H1 (cell line): ENCODE measurements around the gene STXBP6. TPM values are rescaled to one million over a fixed set of nuclear protein-coding genes. Genes with fewer than 3 reads are reported as not detected.
A peak's percentile ranks its signal among the peaks of the same experiment; 100 is the strongest.

Experiments
- CTCF ChIA-PET: fragments of 300-600 bp; sonication (Branson Sonifier 250); formaldehyde crosslinking; loops from one replicate; lab custom pipeline; 2021; ENCODE audit not compliant: partially characterized antibody; lab: Charles Lee
- POLR2A ChIA-PET: fragments of 300-600 bp; sonication (Branson Sonifier 250); formaldehyde crosslinking; loops from one replicate; lab custom pipeline; 2021; ENCODE audit warnings: inconsistent platforms; ENCODE audit not compliant: partially characterized antibody; lab: Charles Lee
- DNase-seq, 2 experiments: peaks; one replicate each; pipeline versions ENCODE4 v3.0.0 to v3.0.0-alpha.2; 2010 to 2022; ENCODE audit warnings: low spot score in 2 of 2, low read depth in 1 of 2, mixed read lengths in 1 of 2
- FAIRE-seq: peaks from 2 replicates; lab custom pipeline; 2011; peaks lifted over from hg19 to GRCh38; lab: Jason Lieb, UNC
- H2AFZ ChIP-seq: 2 replicates; pipeline ENCODE4 v1.8.1; 2012; ENCODE audit warnings: low read length, inconsistent platforms
- H2AK5ac ChIP-seq: 2 replicates; pipeline ENCODE4 v1.6.1; 2013; ENCODE audit warnings: low read depth, low read length
- H2BK120ac ChIP-seq: replicated peaks from 2 replicates; pipeline ENCODE3; 2013; ENCODE audit warnings: low read depth, low read length, inconsistent platforms
- H2BK12ac ChIP-seq: 2 replicates; pipeline ENCODE4 v1.6.1; 2013; ENCODE audit warnings: low read depth, low read length
- H2BK15ac ChIP-seq: 2 replicates; pipeline ENCODE4 v1.6.1; 2013; ENCODE audit warnings: low read length
- H2BK20ac ChIP-seq: 2 replicates; pipeline ENCODE4 v1.6.1; 2013; ENCODE audit warnings: low read length
- H2BK5ac ChIP-seq: 2 replicates; pipeline ENCODE4 v1.6.1; 2013; ENCODE audit warnings: low read depth, low read length
- H3K14ac ChIP-seq: 2 replicates; pipeline ENCODE4 v1.6.1; 2013; ENCODE audit warnings: inconsistent platforms; ENCODE audit not compliant: insufficient read length
- H3K18ac ChIP-seq: 2 replicates; pipeline ENCODE4 v1.6.1; 2013; ENCODE audit warnings: low read length; ENCODE audit errors: extremely low read depth
- H3K23ac ChIP-seq: 2 replicates; pipeline ENCODE4 v1.6.1; 2013; ENCODE audit warnings: inconsistent platforms; ENCODE audit not compliant: insufficient read length
- H3K23me2 ChIP-seq: 2 replicates; pipeline ENCODE4 v1.6.1; 2013; ENCODE audit warnings: low read depth, low read length
- H3K27ac ChIP-seq: 2 replicates; pipeline ENCODE4 v1.6.1; 2011; ENCODE audit warnings: low read depth, low read length, inconsistent platforms
- H3K27me3 ChIP-seq, 4 experiments: replicated peaks in 1 of 4; 1 replicate in 1 of 4; 2 replicates in 3 of 4; pipeline versions ENCODE4 v1.6.1 to v1.8.1; 2011 to 2013; ENCODE audit warnings: low read length in 3 of 4, mild to moderate bottlenecking in 3 of 4, inconsistent platforms in 2 of 4, mixed read lengths in 2 of 4, moderate library complexity in 1 of 4; ENCODE audit not compliant: control insufficient read depth in 3 of 4, insufficient read depth in 3 of 4; ENCODE audit errors: extremely low read depth in 1 of 4
- H3K36me3 ChIP-seq, 4 experiments: 2 replicates each; pipeline versions ENCODE4 v1.6.1 to v1.8.1; 2011 to 2013; ENCODE audit warnings: mild to moderate bottlenecking in 4 of 4, low read length in 3 of 4, moderate library complexity in 2 of 4, control low read depth in 1 of 4, inconsistent platforms in 1 of 4; ENCODE audit not compliant: insufficient read depth in 4 of 4, control insufficient read depth in 2 of 4
- H3K4ac ChIP-seq: replicated peaks from 2 replicates; pipeline ENCODE3; 2013; ENCODE audit warnings: low read length, low read depth, mixed read lengths, inconsistent platforms; ENCODE audit not compliant: insufficient read length
- H3K4me1 ChIP-seq, 4 experiments: replicated peaks in 1 of 4; 1 replicate in 1 of 4; 2 replicates in 3 of 4; pipeline versions ENCODE4 v1.6.1 to v1.8.1; 2011 to 2013; ENCODE audit warnings: low read length in 3 of 4, inconsistent platforms in 2 of 4, mixed read lengths in 1 of 4; ENCODE audit not compliant: insufficient read depth in 4 of 4, control insufficient read depth in 3 of 4
- H3K4me2 ChIP-seq, 2 experiments: 2 replicates each; pipeline versions ENCODE4 v1.6.1 to v1.8.1; 2011 to 2013; ENCODE audit warnings: low read depth in 2 of 2, low read length in 2 of 2, control low read depth in 1 of 2, inconsistent platforms in 1 of 2, mild to moderate bottlenecking in 1 of 2; ENCODE audit not compliant: insufficient read depth in 1 of 2
- H3K4me3 ChIP-seq, 4 experiments: fragments of 200-600, 300-600 bp in 1 of 4; sonication (generic), shearing (Covaris generic), sonication (Bioruptor Twin) in 1 of 4; 2 replicates each; pipeline versions ENCODE4 v1.5.1 to v1.8.1; 2011 to 2016; ENCODE audit warnings: low read length in 4 of 4, low read depth in 3 of 4, control low read depth in 2 of 4, inconsistent platforms in 2 of 4, mild to moderate bottlenecking in 2 of 4, mixed read lengths in 1 of 4, moderate library complexity in 1 of 4; ENCODE audit not compliant: insufficient read depth in 2 of 4; ENCODE audit errors: extremely low read depth in 1 of 4
- H3K56ac ChIP-seq: replicated peaks from 2 replicates; pipeline ENCODE3; 2013; ENCODE audit warnings: low read depth, mild to moderate bottlenecking, mixed read lengths, low read length, inconsistent platforms; ENCODE audit not compliant: insufficient read length
- H3K79me1 ChIP-seq: 2 replicates; pipeline ENCODE4 v1.6.1; 2013; ENCODE audit warnings: low read depth, low read length, control low read depth
- H3K79me2 ChIP-seq, 2 experiments: 2 replicates each; pipeline versions ENCODE4 v1.6.1 to v1.8.1; 2012 to 2013; ENCODE audit warnings: low read length in 2 of 2, mild to moderate bottlenecking in 2 of 2, inconsistent platforms in 1 of 2; ENCODE audit not compliant: insufficient read depth in 2 of 2, control insufficient read depth in 1 of 2
- H3K9ac ChIP-seq, 4 experiments: replicated peaks in 1 of 4; 1 replicate in 1 of 4; 2 replicates in 3 of 4; pipeline versions ENCODE4 v1.6.1 to v1.8.1; 2011 to 2013; ENCODE audit warnings: low read depth in 3 of 4, low read length in 3 of 4, control low read depth in 2 of 4, mild to moderate bottlenecking in 2 of 4, moderate library complexity in 2 of 4, inconsistent platforms in 1 of 4; ENCODE audit errors: extremely low read depth in 1 of 4
- H3K9me3 ChIP-seq, 2 experiments: 2 replicates each; pipeline versions ENCODE4 v1.6.1 to v1.8.1; 2012 to 2013; ENCODE audit warnings: mild to moderate bottlenecking in 2 of 2, moderate library complexity in 2 of 2, control low read depth in 1 of 2, inconsistent platforms in 1 of 2, low read depth in 1 of 2, low read length in 1 of 2, mixed read lengths in 1 of 2; ENCODE audit not compliant: insufficient read depth in 2 of 2
- H4K20me1 ChIP-seq, 2 experiments: replicated peaks in 1 of 2; 2 replicates each; pipeline versions ENCODE3 to v1.8.1; 2011 to 2013; ENCODE audit warnings: inconsistent platforms in 2 of 2, low read length in 2 of 2, mild to moderate bottlenecking in 1 of 2; ENCODE audit not compliant: insufficient read depth in 2 of 2, control insufficient read depth in 1 of 2
- H4K5ac ChIP-seq: 2 replicates; pipeline ENCODE4 v1.6.1; 2013; ENCODE audit warnings: low read length, low read depth, mixed read lengths, inconsistent platforms; ENCODE audit not compliant: insufficient read length
- H4K8ac ChIP-seq: 2 replicates; pipeline ENCODE4 v1.8.0; 2013; ENCODE audit warnings: mild to moderate bottlenecking, moderate library complexity, low read length, inconsistent platforms; ENCODE audit not compliant: insufficient read depth; ENCODE audit errors: extremely low read depth
- H4K91ac ChIP-seq: replicated peaks from 2 replicates; pipeline ENCODE3; 2013; ENCODE audit warnings: low read length, mixed read lengths, inconsistent platforms; ENCODE audit not compliant: insufficient read length
- CTCF ChIP-seq, 3 experiments: IDR thresholded peaks; 1 replicate in 2 of 3; 2 replicates in 1 of 3; pipeline versions ENCODE4 v1.5.1 to v1.6.1; 2011; ENCODE audit warnings: low read length in 3 of 3, mild to moderate bottlenecking in 3 of 3, inconsistent platforms in 2 of 3, low read depth in 1 of 3, moderate library complexity in 1 of 3; ENCODE audit not compliant: insufficient read depth in 1 of 3; ENCODE audit errors: control extremely low read depth in 1 of 3
- JUN ChIP-seq: IDR thresholded peaks from 2 replicates; pipeline ENCODE4 v1.6.1; 2011; ENCODE audit warnings: low read depth, mild to moderate bottlenecking, improper control_type of control experiment, low read length
- RBBP5 ChIP-seq: IDR thresholded peaks from 2 replicates; pipeline ENCODE4 v1.7.1; 2012; ENCODE audit warnings: low read depth, mild to moderate bottlenecking, inconsistent platforms, low read length, moderate library complexity, borderline replicate concordance
- RFX5 ChIP-seq: IDR thresholded peaks from 2 replicates; pipeline ENCODE4 v1.6.1; 2011; ENCODE audit warnings: low read depth, low read length, improper control_type of control experiment, borderline replicate concordance
- SAP30 ChIP-seq: fragments of 300-600 bp; sonication (generic); IDR thresholded peaks from 2 replicates; pipeline ENCODE4 v1.7.1; 2012; ENCODE audit warnings: low read length, moderate library complexity, mild to moderate bottlenecking, inconsistent platforms; ENCODE audit not compliant: insufficient read depth, insufficient replicate concordance
- SP4 ChIP-seq: IDR thresholded peaks from 2 replicates; pipeline ENCODE4 v1.6.1; 2012; ENCODE audit warnings: low read length, inconsistent platforms
- TCF12 ChIP-seq: IDR thresholded peaks from 2 replicates; pipeline ENCODE4 v1.6.1; 2011; ENCODE audit warnings: low read depth, mild to moderate bottlenecking, low read length
- YY1 ChIP-seq: IDR thresholded peaks from 2 replicates; pipeline ENCODE4 v1.6.1; 2011; ENCODE audit warnings: low read depth, mild to moderate bottlenecking, low read length
- WGBS, 2 experiments: shearing (Covaris generic) in 1 of 2; methylation state at CpG; one replicate each; pipeline versions ENCODE4 v1.1.6 to v1.1.7; 2013 to 2015; ENCODE audit warnings: low lambda C conversion rate in 2 of 2, mixed read lengths in 2 of 2, inconsistent platforms in 1 of 2, low coverage in 1 of 2, missing lambda C conversion rate in 1 of 2; ENCODE audit not compliant: insufficient replicate concordance in 2 of 2, insufficient coverage in 1 of 2, insufficient read length in 1 of 2; ENCODE audit errors: extremely low coverage in 1 of 2, missing lambda C conversion rate in 1 of 2; 5-methylcytosine and 5-hydroxymethylcytosine counted together
- polyA plus RNA-seq, 7 experiments: library from polyadenylated mRNA; depleted of rRNA in 3 of 7; stranded (reverse) in 5 of 7; unstranded in 2 of 7; fragments of >200 nt in 5 of 7; fragments of 200-250 nt in 2 of 7; gene quantifications; 1 replicate in 5 of 7; 2 replicates in 1 of 7; 4 replicates in 1 of 7; pipeline versions ENCODE4 v1.2.1 to v1.2.3, GENCODE V29; 2011 to 2013; ENCODE audit warnings: missing spikeins in 2 of 7, mixed read lengths in 2 of 7
- total RNA-seq: library from RNA; stranded (reverse); fragmentation: NEBNext Ultra II Directional; extraction: Animal tissue kit (Norgen Biotek cat#: 25700); gene quantifications from 2 replicates; pipeline ENCODE4 v1.2.1, GENCODE V29; 2021

Gene STXBP6
- total and polyA plus RNA-seq, 2 of the 8 experiments (the other 6 are each of a cell fraction or from before 2014, with no cell fraction given) = 9.4 to 18.1 TPM

GRCh38 chr14:25086081-25086480 is 36.1 kb upstream of the STXBP6 start:
- Histone ChIP-seq H3K4ac (no peak overlapping the region), H3K23ac (no peak overlapping the region), H2AFZ (peak overlapping the region; percentile 34; the same call in 1 of the 2 replicates), H2BK5ac (no peak overlapping the region), H3K36me3 (no peaks in the 10 kb centered on the region), H3K14ac (no peak overlapping the region), H4K8ac (no peak overlapping the region), H3K4me3 (no peak overlapping the region), H4K91ac (no peak overlapping the region), H2BK15ac (no peak overlapping the region), H3K23me2 (no peaks in the 10 kb centered on the region), H3K56ac (no peak overlapping the region), H4K5ac (no peak overlapping the region), H3K79me2 (no peaks in the 10 kb centered on the region), H2BK12ac (no peak overlapping the region), H3K18ac (no peak overlapping the region), H3K9me3 (no peaks in the 10 kb centered on the region), H3K27ac (no peak overlapping the region), H4K20me1 (no peaks in the 10 kb centered on the region), H3K9ac (no peak overlapping the region), H3K4me1 (peaks cover 0 to 3% (median 0%) of the 10 kb centered on the region in 4 experiments; a peak in 1 of 7 replicates), H3K27me3 (no peaks in the 10 kb centered on the region), H3K4me2 (no peak overlapping the region), H3K79me1 (no peaks in the 10 kb centered on the region), H2BK120ac (no peak overlapping the region), H2AK5ac (no peak overlapping the region), H2BK20ac (no peak overlapping the region)
- DNase-seq (no peak), FAIRE-seq (no peak)
- ChIA-PET POLR2A (no interaction called here), CTCF (interaction anchor here (1.4 to 1.8 kb wide), 2 partner anchors 63 to 281 kb away, joined by 4 to 7 read pairs; no protein-coding TSS in a partner anchor)
- WGBS, 2 experiments = 87 to 100% methylated on average over 1 to 6 of the region's 6 CpGs
- TF ChIP-seq TCF12 = no peak
- TF ChIP-seq RBBP5 = no peak
- TF ChIP-seq SP4 = no peak
- TF ChIP-seq SAP30 = no peak
- TF ChIP-seq CTCF (IDR thresholded peaks at IDR 0.05; ENCODE audit: control extremely low read depth in 1 of 3, insufficient read depth in 1 of 3, low read depth in 1 of 3, low read length in 3 of 3) = no peak
- TF ChIP-seq RFX5 = no peak
- TF ChIP-seq YY1 = no peak
- TF ChIP-seq JUN = no peak
